Peyer's patch (tissue), 4 donors: ENCODE results near the gene SRC. TPM values are rescaled to one million over a fixed set of nuclear protein-coding genes. Genes with fewer than 3 reads are reported as not detected.

Source experiments
- DNase-seq, 3 donors: peaks; one replicate each; pipeline ENCODE4 v3.0.0-alpha.2; 2017 to 2019
- H3K27ac ChIP-seq, 4 donors: fragments of 200-600 bp; sonication (generic); one replicate each; pipeline ENCODE4 v1.5.1; 2016 to 2019
- H3K27me3 ChIP-seq, 2 donors: fragments of 200-600 bp; sonication (generic); one replicate each; pipeline ENCODE4 v1.5.1; 2019
- H3K36me3 ChIP-seq, 3 donors: fragments of 200-600 bp; sonication (generic); one replicate each; pipeline ENCODE4 v1.5.1; 2016 to 2019
- H3K4me1 ChIP-seq, 4 donors: fragments of 200-600 bp; sonication (generic); one replicate each; pipeline ENCODE4 v1.5.1; 2016 to 2019
- H3K4me3 ChIP-seq, 4 donors: fragments of 200-600 bp; sonication (generic); 1 replicate in 3 of 4; 2 replicates in 1 of 4; pipeline ENCODE4 v1.5.1; 2016 to 2019; ENCODE audit warnings: mild to moderate bottlenecking in 1 of 4
- H3K9me3 ChIP-seq, 4 donors: fragments of 200-600 bp; sonication (generic); one replicate each; pipeline ENCODE4 v1.5.1; 2016 to 2019; ENCODE audit warnings: mild to moderate bottlenecking in 1 of 4
- POLR2A ChIP-seq, 2 donors: fragments of 450-650 bp; IDR thresholded peaks; one replicate each; pipeline ENCODE4 v1.5.1; 2017; ENCODE audit warnings: antibody characterized with exemption in 2 of 2, mild to moderate bottlenecking in 2 of 2, moderate library complexity in 2 of 2
- total RNA-seq, 4 donors: library from RNA; depleted of rRNA; stranded (reverse); fragments of >200 nt; gene quantifications; one replicate each; pipeline ENCODE4 v1.1.0, GENCODE V29; 2016
- TF ChIP-seq, protein P1 (sequence below), 6 experiments: fragments of 450-650 bp in 4 of 6; fragments of 200-600 bp in 2 of 6; sonication (generic) in 1 of 6; IDR thresholded peaks; one replicate each; pipeline ENCODE4 v1.5.1; 2017 to 2019; ENCODE audit warnings: antibody characterized with exemption in 6 of 6, mild to moderate bottlenecking in 3 of 6, moderate library complexity in 1 of 6

Gene SRC
- total RNA-seq, 4 donors from 2014 or later, result 85.8 to 187 (median 146) TPM

DNA sequence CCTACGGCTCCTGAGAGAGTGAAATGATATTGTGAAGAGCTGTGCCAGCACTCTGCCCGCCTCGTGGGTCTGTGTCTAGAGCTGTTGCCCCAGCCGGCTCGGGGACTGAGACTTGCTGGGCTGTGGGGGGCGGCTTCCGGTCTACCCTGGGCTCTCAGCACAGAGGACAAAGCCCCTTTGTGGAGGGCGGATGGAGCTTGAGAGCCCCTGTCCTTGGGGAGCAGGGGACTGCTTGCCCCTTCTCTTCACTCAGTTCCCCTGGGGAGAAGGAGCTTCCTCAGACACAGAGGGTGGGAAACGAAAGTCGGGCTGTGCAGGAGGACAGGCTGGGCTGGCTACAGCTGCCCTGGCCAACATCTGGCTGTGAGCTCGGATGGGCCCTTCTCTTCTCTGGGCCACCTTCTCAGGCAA lies 11.0 kb downstream of the SRC start:
- Histone ChIP-seq H3K36me3 (peaks cover 0 to 10% (median 0%) of the 10 kb centered on the region in 3 donors), H3K4me1 (peaks cover 0 to 54% (median 0%) of the 10 kb centered on the region in 4 donors), H3K27ac (peak overlapping the region in 2 of 4 donors; percentile 25 to 35), H3K27me3 (no peaks in the 10 kb centered on the region), H3K4me3 (no peak overlapping the region), H3K9me3 (no peaks in the 10 kb centered on the region)
- TF ChIP-seq, protein P1, sequence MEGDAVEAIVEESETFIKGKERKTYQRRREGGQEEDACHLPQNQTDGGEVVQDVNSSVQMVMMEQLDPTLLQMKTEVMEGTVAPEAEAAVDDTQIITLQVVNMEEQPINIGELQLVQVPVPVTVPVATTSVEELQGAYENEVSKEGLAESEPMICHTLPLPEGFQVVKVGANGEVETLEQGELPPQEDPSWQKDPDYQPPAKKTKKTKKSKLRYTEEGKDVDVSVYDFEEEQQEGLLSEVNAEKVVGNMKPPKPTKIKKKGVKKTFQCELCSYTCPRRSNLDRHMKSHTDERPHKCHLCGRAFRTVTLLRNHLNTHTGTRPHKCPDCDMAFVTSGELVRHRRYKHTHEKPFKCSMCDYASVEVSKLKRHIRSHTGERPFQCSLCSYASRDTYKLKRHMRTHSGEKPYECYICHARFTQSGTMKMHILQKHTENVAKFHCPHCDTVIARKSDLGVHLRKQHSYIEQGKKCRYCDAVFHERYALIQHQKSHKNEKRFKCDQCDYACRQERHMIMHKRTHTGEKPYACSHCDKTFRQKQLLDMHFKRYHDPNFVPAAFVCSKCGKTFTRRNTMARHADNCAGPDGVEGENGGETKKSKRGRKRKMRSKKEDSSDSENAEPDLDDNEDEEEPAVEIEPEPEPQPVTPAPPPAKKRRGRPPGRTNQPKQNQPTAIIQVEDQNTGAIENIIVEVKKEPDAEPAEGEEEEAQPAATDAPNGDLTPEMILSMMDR (IDR thresholded peaks at IDR 0.05), result no peak
- TF ChIP-seq POLR2A (IDR thresholded peaks at IDR 0.05), result no peak
- peak in 2 of 3 donors; percentile 41 for DNase-seq

- peaks cover 0 to 10% (median 0%) of the 10 kb centered on the region in 3 donors for H3K36me3 ChIP-seq
- TF ChIP-seq, protein P1 (IDR thresholded peaks at IDR 0.05), result no peak
- no peak for TF ChIP-seq POLR2A (IDR thresholded peaks at IDR 0.05)
- no peaks in the 10 kb centered on the region for H3K9me3 ChIP-seq
- no peaks in the 10 kb centered on the region for H3K27me3 ChIP-seq
- peak in 2 of 3 donors; percentile 43 to 48 for DNase-seq
- H3K4me3 ChIP-seq, result no peak overlapping the region
- no peak overlapping the region for H3K27ac ChIP-seq
- peaks cover 0 to 54% (median 0%) of the 10 kb centered on the region in 4 donors for H3K4me1 ChIP-seq
Observed at GRCh38 chr20:37357481-37358365, 11.8 kb downstream of the SRC start.

DNA sequence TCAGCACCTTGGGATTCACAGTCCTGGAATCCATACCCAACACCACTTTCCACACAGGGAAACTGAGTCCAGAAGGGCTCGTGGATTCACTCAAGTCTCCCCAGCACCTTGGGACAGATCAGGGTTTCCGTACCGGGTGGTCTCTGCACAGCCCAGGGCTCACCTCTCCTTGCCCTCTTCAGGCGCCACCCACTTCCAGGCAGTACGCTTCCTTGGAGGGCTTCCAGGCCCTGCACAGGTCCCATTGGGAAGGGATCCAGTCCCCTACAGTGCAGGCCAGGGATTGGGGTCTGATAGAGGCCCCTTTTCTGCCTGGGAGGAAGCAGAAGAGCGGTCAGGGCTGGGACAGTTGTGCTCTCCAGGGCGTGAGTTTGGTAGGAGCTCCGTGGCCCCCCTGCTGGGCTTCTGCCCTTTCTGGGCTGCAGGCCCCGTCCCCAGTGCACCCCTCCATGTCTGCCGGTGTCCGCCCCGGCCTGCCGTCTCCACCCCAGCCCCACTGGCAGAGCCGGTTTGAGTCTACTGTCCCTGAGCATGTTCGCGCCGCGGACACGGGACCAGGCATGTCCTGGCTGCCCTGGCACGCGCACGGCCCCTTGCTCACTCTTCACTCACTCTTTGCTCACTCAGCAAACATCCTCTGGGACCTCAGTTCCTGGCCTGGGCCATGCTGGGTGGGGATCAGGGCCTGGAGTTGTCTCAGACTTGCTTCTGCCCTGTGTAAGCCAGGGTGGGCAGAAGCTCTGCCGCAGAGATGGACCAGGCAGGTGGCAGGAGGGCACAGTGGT lies 12.6 kb downstream of the SRC start:
- TF ChIP-seq, protein P1 (IDR thresholded peaks at IDR 0.05), result no peak
- no peak for TF ChIP-seq POLR2A (IDR thresholded peaks at IDR 0.05)
- Histone ChIP-seq H3K36me3 (peaks cover 0 to 7% (median 0%) of the 10 kb centered on the region in 3 donors), H3K4me1 (peaks cover 0 to 50% (median 0%) of the 10 kb centered on the region in 4 donors), H3K9me3 (no peaks in the 10 kb centered on the region), H3K4me3 (no peak overlapping the region), H3K27me3 (no peaks in the 10 kb centered on the region), H3K27ac (no peak overlapping the region)
- DNase-seq, result peak in 2 of 3 donors; percentile 46 to 53

GRCh38 chr20:37359331-37359730 lies 13.4 kb downstream of the SRC start:
- TF ChIP-seq POLR2A (IDR thresholded peaks at IDR 0.05), result no peak
- Histone ChIP-seq H3K27ac (no peak overlapping the region), H3K27me3 (no peaks in the 10 kb centered on the region), H3K9me3 (no peaks in the 10 kb centered on the region), H3K36me3 (peaks cover 0 to 10% (median 0%) of the 10 kb centered on the region in 3 donors), H3K4me1 (peaks cover 0 to 43% (median 0%) of the 10 kb centered on the region in 4 donors), H3K4me3 (no peak overlapping the region)
- peak in 1 of 3 donors; percentile 42 for DNase-seq

- DNase-seq, result no peak
- TF ChIP-seq POLR2A (IDR thresholded peaks at IDR 0.05), result no peak
- H3K27ac ChIP-seq, result no peak overlapping the region
- no peaks in the 10 kb centered on the region for H3K27me3 ChIP-seq
- H3K9me3 ChIP-seq, result no peaks in the 10 kb centered on the region
- peaks cover 0 to 41% (median 0%) of the 10 kb centered on the region in 4 donors for H3K4me1 ChIP-seq
- no peak overlapping the region for H3K4me3 ChIP-seq
- H3K36me3 ChIP-seq, result peaks cover 0 to 11% (median 0%) of the 10 kb centered on the region in 3 donors
Observed at GRCh38 chr20:37359836-37360235, 13.9 kb downstream of the SRC start.

DNA sequence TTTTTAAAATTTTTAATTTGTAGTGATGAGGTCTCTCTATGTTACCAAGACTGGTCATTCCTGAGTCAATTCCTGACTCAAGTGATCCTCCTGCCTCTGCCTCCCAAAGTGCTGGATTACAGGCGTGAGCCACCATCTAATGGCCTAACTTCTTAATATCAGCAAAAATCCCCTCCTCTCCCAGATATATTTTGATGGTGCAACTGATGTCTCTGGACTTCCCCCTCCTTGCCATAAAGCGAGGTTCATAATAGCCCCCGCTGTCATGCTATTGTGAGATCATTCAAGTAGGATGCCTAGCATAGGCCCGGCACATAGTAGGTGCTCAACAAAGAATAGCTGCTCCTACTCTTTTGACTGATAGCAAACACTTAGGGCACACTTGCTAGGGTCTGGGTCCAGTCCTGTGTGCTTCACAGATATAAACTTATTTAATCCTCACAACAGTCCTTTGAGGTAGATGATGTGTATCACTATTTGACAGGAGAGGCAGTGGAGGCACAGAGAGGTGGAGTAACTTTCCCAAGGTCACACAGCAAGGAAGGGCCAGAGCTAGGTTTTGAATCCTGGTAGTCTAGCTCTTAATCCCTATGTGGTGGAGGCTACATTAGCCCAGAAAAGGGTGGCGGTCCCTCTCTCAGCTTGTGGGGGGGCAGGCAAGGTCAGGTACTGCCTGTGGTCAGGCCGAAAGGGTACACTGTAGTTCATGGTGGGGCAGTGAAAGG lies 14.6 kb downstream of the SRC start:
- TF ChIP-seq, protein P1 (IDR thresholded peaks at IDR 0.05), result no peak
- no peak for TF ChIP-seq POLR2A (IDR thresholded peaks at IDR 0.05)
- Histone ChIP-seq H3K36me3 (peaks cover 0 to 14% (median 0%) of the 10 kb centered on the region in 3 donors), H3K4me1 (peaks cover 0 to 34% (median 0%) of the 10 kb centered on the region in 4 donors)

More for the DNA sequence above, 14.6 kb downstream of the SRC start:
- Histone ChIP-seq H3K4me3 (no peak overlapping the region), H3K27ac (no peak overlapping the region), H3K9me3 (no peaks in the 10 kb centered on the region), H3K27me3 (no peaks in the 10 kb centered on the region)
- peak in 1 of 3 donors; percentile 22 for DNase-seq
